ENCODE measurements around the gene ZBTB49.

Gene ZBTB49

DNA sequence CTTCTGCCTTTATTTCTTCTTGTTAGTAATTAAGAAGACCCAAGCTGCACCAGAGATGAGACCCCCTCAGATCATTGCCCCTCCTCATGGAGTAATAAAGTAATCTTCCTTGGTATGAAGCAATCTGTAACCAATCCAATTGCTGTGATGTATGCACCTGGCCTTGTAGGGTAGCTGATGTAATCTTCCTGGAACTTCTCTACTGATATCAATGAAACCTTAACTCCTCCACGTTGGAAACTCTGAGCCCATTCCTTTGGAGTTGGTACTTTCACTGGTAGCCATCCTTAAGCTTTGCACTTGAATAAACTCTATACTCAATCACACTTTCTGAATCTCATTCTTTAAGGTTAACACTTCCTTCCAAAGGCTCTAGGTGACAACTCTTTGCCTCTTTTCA is 65.3 kb downstream of the ZBTB49 start:
- DNase-seq (ENCODE audit: low read depth in 2 of 2, low spot score in 1 of 2), result no peak

DNA sequence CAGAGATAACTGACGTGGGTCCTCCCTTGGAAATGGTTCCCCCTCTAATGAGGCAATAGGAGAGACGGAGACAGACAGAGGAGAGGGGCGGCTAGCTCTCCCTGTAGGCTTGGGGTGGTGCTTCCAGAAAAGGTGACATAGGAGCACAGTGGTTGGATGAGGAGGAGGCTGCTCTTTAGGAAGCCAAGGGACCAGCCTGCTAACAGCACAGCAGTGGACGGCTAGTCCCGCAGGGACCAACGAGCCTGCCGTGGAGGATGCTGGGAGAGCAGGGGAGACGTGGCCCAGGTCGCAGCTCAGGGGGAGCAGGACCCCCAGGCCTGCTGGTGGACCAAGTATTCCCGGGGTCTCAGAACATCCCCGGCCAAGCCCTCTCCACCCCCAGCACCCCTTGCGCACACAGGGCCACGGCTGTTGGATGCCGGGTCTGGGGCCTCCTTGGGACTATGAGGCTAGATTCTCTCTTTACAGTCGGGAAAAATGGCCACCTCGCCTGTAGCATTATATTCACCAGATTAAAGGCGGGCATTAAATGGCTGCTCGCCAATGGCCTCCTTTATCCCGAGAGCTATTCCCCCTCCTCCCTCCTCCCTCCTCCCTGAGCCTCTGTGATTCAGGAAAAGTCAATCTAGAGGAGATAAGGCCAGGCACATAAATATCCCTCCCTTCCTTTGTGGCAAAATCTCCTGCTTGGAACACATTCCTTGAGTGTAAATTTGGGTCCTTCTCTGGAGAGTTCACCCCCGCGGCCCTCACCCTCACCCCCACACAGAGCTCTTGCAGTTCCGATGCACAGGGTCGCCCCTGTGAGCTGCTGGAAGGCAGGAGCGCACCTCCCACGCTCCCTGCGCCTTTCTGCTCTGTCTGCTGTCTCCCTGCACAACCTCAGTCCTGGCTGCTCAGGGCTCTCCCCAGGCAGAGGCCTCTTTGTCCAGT is 66.3 kb downstream of the ZBTB49 start:
- no peak for DNase-seq (ENCODE audit: low read depth in 2 of 2, low spot score in 1 of 2)

DNA sequence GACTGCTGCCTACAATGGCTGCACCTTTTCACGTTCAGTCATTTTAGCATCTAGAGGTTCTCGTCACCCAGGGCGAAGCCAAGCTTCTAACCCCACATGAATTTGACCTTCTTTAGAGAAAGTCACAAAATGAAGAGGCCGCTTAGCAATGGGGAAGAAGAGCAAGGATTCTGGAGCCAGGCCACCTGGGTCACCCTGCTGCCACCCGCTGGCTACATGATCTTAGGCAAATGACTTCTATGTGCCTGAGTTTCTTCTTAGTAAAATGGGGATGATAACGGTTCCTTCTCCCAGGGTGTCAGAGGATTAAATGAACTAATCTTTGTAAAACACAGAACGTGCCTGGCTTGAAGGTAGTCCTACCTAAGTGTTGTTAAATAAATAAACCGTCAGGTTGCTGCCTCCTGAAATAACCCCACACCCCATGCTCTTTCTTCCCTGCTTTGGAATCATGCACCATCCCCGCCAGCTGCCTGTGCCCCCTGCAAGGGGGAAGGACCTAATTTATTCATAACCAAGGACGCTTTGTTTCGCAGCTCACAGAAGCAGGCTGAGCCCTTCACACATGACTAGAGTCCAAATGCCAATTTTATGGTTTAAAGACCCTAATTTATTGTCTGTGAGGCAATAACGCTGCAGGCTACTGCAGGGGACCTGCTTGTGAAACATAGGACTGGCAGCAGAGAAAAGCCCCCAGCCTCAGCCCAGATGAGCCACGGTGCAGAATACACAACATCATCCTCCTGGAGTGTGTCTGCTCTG is 68.2 kb downstream of the ZBTB49 start:
- DNase-seq (ENCODE audit: low read depth in 2 of 2, low spot score in 1 of 2), result no peak

GRCh38 chr4:4361883-4362282 is 71.8 kb downstream of the ZBTB49 start:
- DNase-seq (ENCODE audit: low read depth in 2 of 2, low spot score in 1 of 2), result no peak

- DNase-seq (ENCODE audit: low read depth in 2 of 2, low spot score in 1 of 2), result no peak
These were observed 73.1 kb downstream of the ZBTB49 start for GRCh38 chr4:4362991-4363697.

DNA sequence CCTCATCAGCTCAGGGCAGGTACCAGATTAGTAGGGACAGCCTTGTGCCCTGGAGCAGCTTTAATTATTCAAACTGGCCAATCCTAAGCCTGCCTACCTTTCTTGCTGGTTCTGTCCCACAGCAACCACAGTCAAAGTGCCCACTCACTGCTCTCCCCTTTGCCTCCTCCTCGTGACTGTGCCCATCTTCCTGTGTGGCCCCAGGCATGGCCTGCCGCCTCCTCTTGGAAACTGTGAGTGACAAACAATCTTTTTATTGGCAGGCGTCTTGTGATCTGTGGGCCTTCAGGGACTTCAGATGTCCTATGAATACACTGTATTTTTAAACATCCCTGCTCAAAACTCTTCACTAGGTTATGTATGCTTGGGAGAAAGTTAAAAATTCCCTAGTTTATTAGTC is 74.0 kb downstream of the ZBTB49 start:
- DNase-seq (ENCODE audit: low read depth in 2 of 2, low spot score in 1 of 2), result no peak

DNA sequence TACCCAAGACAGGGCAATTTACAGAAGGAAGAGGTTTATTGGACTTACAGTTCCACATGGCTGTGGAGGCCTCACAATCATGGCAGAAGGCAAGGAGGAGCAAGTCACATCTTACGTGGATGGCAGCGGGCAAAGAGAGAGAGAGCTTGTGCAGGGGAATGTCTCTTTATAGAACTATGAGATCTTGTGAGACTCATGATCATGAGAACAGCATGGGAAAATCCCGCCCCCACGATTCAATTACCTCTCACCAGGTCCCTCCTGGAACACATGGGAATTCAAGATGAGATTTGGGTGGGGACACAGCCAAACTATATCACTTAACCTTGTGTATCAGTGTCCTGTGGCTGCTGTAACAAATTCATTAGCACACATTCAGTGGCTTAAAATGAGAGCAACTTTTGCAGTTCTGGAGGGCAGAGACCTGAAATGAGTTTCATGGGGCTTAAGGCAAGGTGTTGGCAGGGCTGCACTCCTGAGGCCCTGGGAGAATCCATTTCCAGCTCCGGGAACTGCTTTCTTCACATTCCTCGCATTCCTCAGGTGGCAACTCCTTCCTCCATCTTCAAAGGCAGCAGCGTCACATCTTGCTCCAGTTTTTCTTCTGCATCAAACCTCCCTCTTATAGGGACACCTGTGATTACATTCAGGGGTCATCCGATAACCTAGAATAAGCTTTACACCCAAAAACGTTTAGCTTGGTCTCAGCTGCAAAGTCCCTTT is 74.6 kb downstream of the ZBTB49 start:
- no peak for DNase-seq (ENCODE audit: low read depth in 2 of 2, low spot score in 1 of 2)

GRCh38 chr4:4368809-4369580 is 78.9 kb downstream of the ZBTB49 start:
- no peak for DNase-seq (ENCODE audit: low read depth in 2 of 2, low spot score in 1 of 2)

Data from stimulated activated CD8-positive, alpha-beta memory T cell treated with anti-CD3 and anti-CD28 coated beads, Interleukin-4, amount 100 ng/mL, for 4 hours (primary cell).